Heart left ventricle (tissue), 13 donors: ENCODE data around the gene DHX38.

Experiments used
- CTCF ChIP-seq, 12 donors: fragments of 200-600 bp; sonication (generic) in 4 of 12; IDR thresholded peaks; one replicate each; pipeline versions ENCODE4 v1.5.0 to v1.8.0; 2018 to 2022; ENCODE audit warnings: antibody characterized with exemption in 12 of 12, mild to moderate bottlenecking in 5 of 12
- POLR2A ChIP-seq, 2 donors: fragments of 450-650 bp; IDR thresholded peaks; one replicate each; pipeline ENCODE4 v1.6.1; 2017; ENCODE audit warnings: antibody characterized with exemption in 2 of 2, mild to moderate bottlenecking in 2 of 2, moderate library complexity in 2 of 2
- donor health status: ischemic (EF 13 %, LVEDD 7.1; RV severe dilation, severe dysfunction).
- donor health status: DM: no; HTN: yes; CAD: no.
- donor health status: DM: no; HTN: no; CAD: no.
- donor health status: ischemic (EF 25% LVEDD 6.9; RV normal size, moderate dysfunction).
- donor health status: ischemic (EF 25% LVEDD 5.7; RV mildly dilated, moderate dysfunction).
- donor health status: ischemic (EF 35%, LVEDD 5.7; RV mildly dilated, moderate dysfunction).
- donor health status: nonischemic (EF 11% LVEDD 7.7; RV severe dilation, severe dysfunction).
- donor health status: DM: yes; HTN: yes; CAD: no.
- donor health status: PGD.
- donor health status: ischemic (EF 29% LVEDD 5.4; RV normal size, mild dysfunction).
- donor health status: nonischemic (EF 23%, LVEDD 6.1; RV moderate dilation, normal function).

GRCh38 chr16:72107371-72107770 is 13.7 kb downstream of the DHX38 start:
- no peak for TF ChIP-seq CTCF (IDR thresholded peaks at IDR 0.05)
- TF ChIP-seq POLR2A (IDR thresholded peaks at IDR 0.05), result no peak
